Measurements from ENCODE around the gene KRTAP5-4.

- TF ChIP-seq POLR2A (IDR thresholded peaks at IDR 0.05) (no peak), CTCF (IDR thresholded peaks at IDR 0.05) (no peak)
Measured at GRCh38 chr11:1573077-1573902, 48.6 kb downstream of the KRTAP5-4 start.

Data from esophagus squamous epithelium (tissue), 4 donors.